WTC11 (cell line): ENCODE results near the gene PDE3B. TPM values are rescaled to one million over a fixed set of nuclear protein-coding genes. Genes with fewer than 3 reads are reported as not detected.

Source experiments
- ATAC-seq: fragments of 200-7000 bp; cut with Tn5 transposase; 2 replicates; pipeline ENCODE4 v1.10.0; 2021; ENCODE audit warnings: mild to moderate bottlenecking, moderate library complexity
- CTCF ChIA-PET: fragments of 300-600 bp; sonication (Branson Sonifier 250); formaldehyde crosslinking; loops from one replicate; lab custom pipeline; 2021; ENCODE audit warnings: antibody characterized with exemption; lab: Charles Lee
- POLR2A ChIA-PET: fragments of 350-600 bp; sonication (Branson Sonifier 250); formaldehyde crosslinking; loops from one replicate; lab custom pipeline; 2021; ENCODE audit warnings: antibody characterized with exemption; lab: Charles Lee
- DNase-seq: peaks from one replicate; pipeline ENCODE4 v3.0.0; 2021; ENCODE audit warnings: low spot score
- H3K27ac Mint-ChIP-seq: 2 replicates; pipeline ENCODE4 v1.8.0; 2021; ENCODE audit warnings: mixed read lengths
- H3K27me3 Mint-ChIP-seq: 2 replicates; pipeline ENCODE4 v1.8.0; 2021; ENCODE audit warnings: low read depth, mild to moderate bottlenecking, moderate library complexity, mixed read lengths
- H3K36me3 Mint-ChIP-seq: 2 replicates; pipeline ENCODE4 v1.8.0; 2021; ENCODE audit warnings: mixed read lengths
- H3K4me1 Mint-ChIP-seq: 2 replicates; pipeline ENCODE4 v1.8.0; 2022; ENCODE audit warnings: mixed read lengths
- H3K4me3 Mint-ChIP-seq: 2 replicates; pipeline ENCODE4 v1.8.0; 2021; ENCODE audit warnings: mild to moderate bottlenecking, moderate library complexity, mixed read lengths
- H3K9me3 Mint-ChIP-seq: 2 replicates; pipeline ENCODE4 v1.8.0; 2021; ENCODE audit warnings: mixed read lengths
- ATF1 ChIP-seq: sonication (generic); formaldehyde crosslinking; IDR thresholded peaks from 2 replicates; pipeline ENCODE4 v1.8.1; 2023; ENCODE audit warnings: mild to moderate bottlenecking, moderate library complexity, missing genetic modification reagents
- FOXP1 ChIP-seq: sonication (generic); formaldehyde crosslinking; IDR thresholded peaks from 2 replicates; pipeline ENCODE4 v1.8.0; 2022; ENCODE audit warnings: missing genetic modification reagents, mild to moderate bottlenecking, moderate library complexity, borderline replicate concordance
- FOXP4 ChIP-seq: sonication (generic); formaldehyde crosslinking; IDR thresholded peaks from 2 replicates; pipeline ENCODE4 v1.8.0; 2022; ENCODE audit warnings: mild to moderate bottlenecking, missing genetic modification reagents
- KAT7 ChIP-seq: sonication (generic); formaldehyde crosslinking; IDR thresholded peaks from 2 replicates; pipeline ENCODE4 v1.8.1; 2023; ENCODE audit warnings: missing genetic modification reagents, mild to moderate bottlenecking, borderline replicate concordance
- NR3C1 ChIP-seq: sonication (generic); formaldehyde crosslinking; conservative IDR thresholded peaks from 2 replicates; pipeline ENCODE4 v1.8.1; 2023; ENCODE audit warnings: low read depth, mild to moderate bottlenecking, missing genetic modification reagents
- OVOL2 ChIP-seq: fragments of 250-450 bp; sonication (Bioruptor Pico); IDR thresholded peaks from 2 replicates; pipeline ENCODE4 v1.9.0; 2021; ENCODE audit warnings: mild to moderate bottlenecking, borderline replicate concordance
- RORB ChIP-seq: fragments of 250-450 bp; sonication (Bioruptor Pico); IDR thresholded peaks from 2 replicates; pipeline ENCODE4 v1.9.0; 2021; ENCODE audit warnings: mild to moderate bottlenecking
- ZNF138 ChIP-seq: sonication (generic); formaldehyde crosslinking; conservative IDR thresholded peaks from 2 replicates; pipeline ENCODE4 v1.8.1; 2022; ENCODE audit warnings: mild to moderate bottlenecking, moderate library complexity, missing genetic modification reagents
- ZNF263 ChIP-seq: sonication (generic); formaldehyde crosslinking; IDR thresholded peaks from 2 replicates; pipeline ENCODE4 v1.8.1; 2022; ENCODE audit warnings: low read depth, mild to moderate bottlenecking, moderate library complexity, missing genetic modification reagents
- ZNF396 ChIP-seq: fragments of 250-450 bp; sonication (Bioruptor Pico); IDR thresholded peaks from 2 replicates; pipeline ENCODE4 v1.8.0; 2021; ENCODE audit warnings: mild to moderate bottlenecking, moderate library complexity, borderline replicate concordance
- ZNF416 ChIP-seq: fragments of 250-450 bp; sonication (Bioruptor Pico); IDR thresholded peaks from 2 replicates; pipeline ENCODE4 v1.9.0; 2021; ENCODE audit warnings: mild to moderate bottlenecking, inconsistent platforms
- ZNF423 ChIP-seq: fragments of 250-450 bp; sonication (Bioruptor Pico); IDR thresholded peaks from 2 replicates; pipeline ENCODE4 v2.1.2; 2022; ENCODE audit warnings: mild to moderate bottlenecking, moderate library complexity
- ZNF532 ChIP-seq: fragments of 250-450 bp; sonication (Bioruptor Pico); IDR thresholded peaks from 2 replicates; pipeline ENCODE4 v1.9.0; 2021; ENCODE audit warnings: mild to moderate bottlenecking, borderline replicate concordance
- ZNF671 ChIP-seq: fragments of 250-450 bp; sonication (Bioruptor Pico); IDR thresholded peaks from 2 replicates; pipeline ENCODE4 v1.8.0; 2021; ENCODE audit warnings: mild to moderate bottlenecking
- ZSCAN18 ChIP-seq: fragments of 250-450 bp; sonication (Bioruptor Pico); IDR thresholded peaks from 2 replicates; pipeline ENCODE4 v2.1.2; 2022; ENCODE audit warnings: mild to moderate bottlenecking, moderate library complexity
- total RNA-seq: library from RNA; stranded (reverse); gene quantifications from 3 replicates; pipeline ENCODE4 v1.2.3, GENCODE V29; 2021
- TF ChIP-seq, protein P1 (sequence below): sonication (generic); formaldehyde crosslinking; IDR thresholded peaks from 2 replicates; pipeline ENCODE4 v1.8.1; 2022; ENCODE audit warnings: low read depth, missing genetic modification reagents, borderline replicate concordance
- TF ChIP-seq, protein P2 (sequence below): sonication (generic); formaldehyde crosslinking; IDR thresholded peaks from 2 replicates; pipeline ENCODE4 v1.8.0; 2022; ENCODE audit warnings: mild to moderate bottlenecking, missing genetic modification reagents
- TF ChIP-seq, protein P3 (sequence below): fragments of 250-450 bp; sonication (Bioruptor Pico); IDR thresholded peaks from 2 replicates; pipeline ENCODE4 v1.8.0; 2021; ENCODE audit warnings: mild to moderate bottlenecking
- TF ChIP-seq, protein P4 (sequence below): sonication (generic); formaldehyde crosslinking; IDR thresholded peaks from 2 replicates; pipeline ENCODE4 v1.8.0; 2023; ENCODE audit warnings: mild to moderate bottlenecking, missing genetic modification reagents
- TF ChIP-seq, protein P5 (sequence below): fragments of 250-450 bp; sonication (Bioruptor Pico); conservative IDR thresholded peaks from 2 replicates; pipeline ENCODE4 v1.9.0; 2021; ENCODE audit warnings: mild to moderate bottlenecking

PDE3B gene
- total RNA-seq, 1 experiment from 2014 or later: 9.6 TPM

GRCh38 chr11:14679662-14680061 is 36.1 kb downstream of the PDE3B start:
- ATAC-seq (no peak), DNase-seq (no peak)
- Mint-ChIP-seq H3K9me3 (peaks cover 17% of the 10 kb centered on the region), H3K36me3 (0 out of 2 replicates have a peak, but pooled peaks cover 4% of the 10 kb centered on the region), H3K4me3 (no peak overlapping the region), H3K27ac (no peak overlapping the region), H3K4me1 (no peaks in the 10 kb centered on the region), H3K27me3 (no peaks in the 10 kb centered on the region)
- no peak for TF ChIP-seq ZNF423 (CRISPR knock-in tag)
- no peak for TF ChIP-seq ZNF263 (CRISPR knock-in tag)
- TF ChIP-seq, protein P1, sequence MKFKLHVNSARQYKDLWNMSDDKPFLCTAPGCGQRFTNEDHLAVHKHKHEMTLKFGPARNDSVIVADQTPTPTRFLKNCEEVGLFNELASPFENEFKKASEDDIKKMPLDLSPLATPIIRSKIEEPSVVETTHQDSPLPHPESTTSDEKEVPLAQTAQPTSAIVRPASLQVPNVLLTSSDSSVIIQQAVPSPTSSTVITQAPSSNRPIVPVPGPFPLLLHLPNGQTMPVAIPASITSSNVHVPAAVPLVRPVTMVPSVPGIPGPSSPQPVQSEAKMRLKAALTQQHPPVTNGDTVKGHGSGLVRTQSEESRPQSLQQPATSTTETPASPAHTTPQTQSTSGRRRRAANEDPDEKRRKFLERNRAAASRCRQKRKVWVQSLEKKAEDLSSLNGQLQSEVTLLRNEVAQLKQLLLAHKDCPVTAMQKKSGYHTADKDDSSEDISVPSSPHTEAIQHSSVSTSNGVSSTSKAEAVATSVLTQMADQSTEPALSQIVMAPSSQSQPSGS (CRISPR knock-in tag): no peak
- TF ChIP-seq NR3C1 (CRISPR knock-in tag): no peak
- TF ChIP-seq ZNF396 (CRISPR knock-in tag): no peak
- TF ChIP-seq, protein P2, sequence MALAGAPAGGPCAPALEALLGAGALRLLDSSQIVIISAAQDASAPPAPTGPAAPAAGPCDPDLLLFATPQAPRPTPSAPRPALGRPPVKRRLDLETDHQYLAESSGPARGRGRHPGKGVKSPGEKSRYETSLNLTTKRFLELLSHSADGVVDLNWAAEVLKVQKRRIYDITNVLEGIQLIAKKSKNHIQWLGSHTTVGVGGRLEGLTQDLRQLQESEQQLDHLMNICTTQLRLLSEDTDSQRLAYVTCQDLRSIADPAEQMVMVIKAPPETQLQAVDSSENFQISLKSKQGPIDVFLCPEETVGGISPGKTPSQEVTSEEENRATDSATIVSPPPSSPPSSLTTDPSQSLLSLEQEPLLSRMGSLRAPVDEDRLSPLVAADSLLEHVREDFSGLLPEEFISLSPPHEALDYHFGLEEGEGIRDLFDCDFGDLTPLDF (CRISPR knock-in tag): no peak
- no peak for TF ChIP-seq FOXP4 (CRISPR knock-in tag)
- TF ChIP-seq KAT7 (CRISPR knock-in tag): no peak
- TF ChIP-seq, protein P3, sequence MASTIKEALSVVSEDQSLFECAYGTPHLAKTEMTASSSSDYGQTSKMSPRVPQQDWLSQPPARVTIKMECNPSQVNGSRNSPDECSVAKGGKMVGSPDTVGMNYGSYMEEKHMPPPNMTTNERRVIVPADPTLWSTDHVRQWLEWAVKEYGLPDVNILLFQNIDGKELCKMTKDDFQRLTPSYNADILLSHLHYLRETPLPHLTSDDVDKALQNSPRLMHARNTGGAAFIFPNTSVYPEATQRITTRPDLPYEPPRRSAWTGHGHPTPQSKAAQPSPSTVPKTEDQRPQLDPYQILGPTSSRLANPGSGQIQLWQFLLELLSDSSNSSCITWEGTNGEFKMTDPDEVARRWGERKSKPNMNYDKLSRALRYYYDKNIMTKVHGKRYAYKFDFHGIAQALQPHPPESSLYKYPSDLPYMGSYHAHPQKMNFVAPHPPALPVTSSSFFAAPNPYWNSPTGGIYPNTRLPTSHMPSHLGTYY (CRISPR knock-in tag): no peak
- no peak for TF ChIP-seq FOXP1 (CRISPR knock-in tag)
- no peak for TF ChIP-seq ATF1 (CRISPR knock-in tag)
- no peak for TF ChIP-seq ZSCAN18 (CRISPR knock-in tag)
- TF ChIP-seq ZNF138 (CRISPR knock-in tag): no peak
- TF ChIP-seq ZNF416: no peak
- TF ChIP-seq ZNF532: no peak
- TF ChIP-seq ZNF671 (CRISPR knock-in tag): no peak
- TF ChIP-seq, protein P4, sequence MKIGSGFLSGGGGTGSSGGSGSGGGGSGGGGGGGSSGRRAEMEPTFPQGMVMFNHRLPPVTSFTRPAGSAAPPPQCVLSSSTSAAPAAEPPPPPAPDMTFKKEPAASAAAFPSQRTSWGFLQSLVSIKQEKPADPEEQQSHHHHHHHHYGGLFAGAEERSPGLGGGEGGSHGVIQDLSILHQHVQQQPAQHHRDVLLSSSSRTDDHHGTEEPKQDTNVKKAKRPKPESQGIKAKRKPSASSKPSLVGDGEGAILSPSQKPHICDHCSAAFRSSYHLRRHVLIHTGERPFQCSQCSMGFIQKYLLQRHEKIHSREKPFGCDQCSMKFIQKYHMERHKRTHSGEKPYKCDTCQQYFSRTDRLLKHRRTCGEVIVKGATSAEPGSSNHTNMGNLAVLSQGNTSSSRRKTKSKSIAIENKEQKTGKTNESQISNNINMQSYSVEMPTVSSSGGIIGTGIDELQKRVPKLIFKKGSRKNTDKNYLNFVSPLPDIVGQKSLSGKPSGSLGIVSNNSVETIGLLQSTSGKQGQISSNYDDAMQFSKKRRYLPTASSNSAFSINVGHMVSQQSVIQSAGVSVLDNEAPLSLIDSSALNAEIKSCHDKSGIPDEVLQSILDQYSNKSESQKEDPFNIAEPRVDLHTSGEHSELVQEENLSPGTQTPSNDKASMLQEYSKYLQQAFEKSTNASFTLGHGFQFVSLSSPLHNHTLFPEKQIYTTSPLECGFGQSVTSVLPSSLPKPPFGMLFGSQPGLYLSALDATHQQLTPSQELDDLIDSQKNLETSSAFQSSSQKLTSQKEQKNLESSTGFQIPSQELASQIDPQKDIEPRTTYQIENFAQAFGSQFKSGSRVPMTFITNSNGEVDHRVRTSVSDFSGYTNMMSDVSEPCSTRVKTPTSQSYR (CRISPR knock-in tag): no peak
- TF ChIP-seq, protein P5, sequence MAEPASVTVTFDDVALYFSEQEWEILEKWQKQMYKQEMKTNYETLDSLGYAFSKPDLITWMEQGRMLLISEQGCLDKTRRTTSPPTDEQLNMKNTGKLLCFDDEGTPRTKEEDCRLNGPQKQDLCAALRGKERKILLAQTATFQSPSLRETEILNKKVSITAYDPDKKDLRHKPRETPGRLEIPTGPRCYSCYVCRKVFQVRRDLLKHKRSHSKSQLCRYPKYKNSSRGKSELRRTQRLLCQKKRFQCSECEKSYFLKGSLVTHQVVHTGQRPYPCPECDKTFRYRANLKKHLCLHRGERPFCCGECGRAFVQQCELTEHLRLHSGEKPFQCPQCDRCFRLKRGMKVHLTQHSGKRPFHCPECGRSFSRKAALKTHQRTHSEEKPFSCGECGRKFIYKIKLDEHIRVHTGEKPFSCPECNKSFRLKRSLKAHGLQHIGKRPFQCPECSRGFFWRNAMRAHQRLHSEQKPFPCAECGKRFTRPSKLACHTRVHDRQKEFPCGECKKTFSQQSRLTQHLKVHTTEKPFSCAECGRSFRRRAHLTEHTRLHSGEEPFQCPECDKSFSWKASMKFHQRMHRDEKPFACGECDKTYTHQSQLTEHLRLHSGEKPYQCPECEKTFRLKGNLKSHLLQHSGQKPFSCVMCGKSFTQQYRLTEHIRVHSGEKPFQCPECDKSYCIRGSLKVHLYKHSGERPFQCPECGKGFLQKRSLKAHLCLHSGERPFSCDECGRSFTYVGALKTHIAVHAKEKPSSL (CRISPR knock-in tag): no peak
- no peak for TF ChIP-seq OVOL2 (CRISPR knock-in tag)
- no peak for TF ChIP-seq RORB (CRISPR knock-in tag)
- CTCF ChIA-PET: no interaction called here
- POLR2A ChIA-PET: no interaction called here
